HEK293T (cell line): ENCODE measurements around the gene PLEKHH3.
A peak's percentile ranks its signal among the peaks of the same experiment; 100 is the strongest.

Experiments
- CTCF ChIA-PET: fragments of 350-600 bp; formaldehyde crosslinking; extraction: SDS; loops from one replicate; lab custom pipeline; 2021; ENCODE audit warnings: antibody characterized with exemption, inconsistent platforms; lab: Yijun Ruan, JAX
- POLR2A ChIA-PET: fragments of 350-600 bp; formaldehyde crosslinking; extraction: SDS; loops from one replicate; lab custom pipeline; 2020; ENCODE audit warnings: antibody characterized with exemption, inconsistent platforms; lab: Yijun Ruan, JAX
- DNase-seq: peaks from one replicate; pipeline ENCODE4 v3.0.0; 2012; ENCODE audit warnings: mixed read lengths; ENCODE audit errors: extremely low spot score
- ARNT ChIP-seq: fragments of 450-650 bp; IDR thresholded peaks from 2 replicates; pipeline ENCODE4 v1.6.1; 2017; ENCODE audit warnings: mild to moderate bottlenecking
- BHLHE40 ChIP-seq: fragments of 450-650 bp; IDR thresholded peaks from 2 replicates; pipeline ENCODE4 v1.6.1; 2016; ENCODE audit warnings: mild to moderate bottlenecking, moderate library complexity, borderline replicate concordance
- CTBP1 ChIP-seq: fragments of 450-650 bp; IDR thresholded peaks from 2 replicates; pipeline ENCODE4 v1.6.1; 2016; ENCODE audit warnings: borderline replicate concordance
- ELF4 ChIP-seq: fragments of 450-650 bp; IDR thresholded peaks from 2 replicates; pipeline ENCODE4 v1.6.1; 2017; ENCODE audit warnings: antibody characterized with exemption
- FOXA1 ChIP-seq: fragments of 450-650 bp; IDR thresholded peaks from 2 replicates; pipeline ENCODE4 v1.6.1; 2016; ENCODE audit warnings: mild to moderate bottlenecking
- FOXK2 ChIP-seq: fragments of 450-650 bp; IDR thresholded peaks from 2 replicates; pipeline ENCODE4 v1.6.1; 2016; ENCODE audit warnings: mild to moderate bottlenecking
- FOXM1 ChIP-seq: fragments of 450-650 bp; IDR thresholded peaks from 2 replicates; pipeline ENCODE4 v1.6.1; 2017; ENCODE audit warnings: mild to moderate bottlenecking, borderline replicate concordance
- HDGF ChIP-seq: fragments of 450-650 bp; IDR thresholded peaks from 2 replicates; pipeline ENCODE4 v1.6.1; 2017; ENCODE audit warnings: antibody characterized with exemption, borderline replicate concordance
- L3MBTL2 ChIP-seq: fragments of 450-650 bp; conservative IDR thresholded peaks from 2 replicates; pipeline ENCODE4 v1.6.1; 2016; ENCODE audit warnings: mild to moderate bottlenecking
- LEF1 ChIP-seq: fragments of 450-650 bp; IDR thresholded peaks from 2 replicates; pipeline ENCODE4 v1.6.1; 2017; ENCODE audit warnings: mild to moderate bottlenecking, borderline replicate concordance
- NFRKB ChIP-seq: fragments of 450-650 bp; IDR thresholded peaks from 2 replicates; pipeline ENCODE4 v1.6.1; 2016; ENCODE audit warnings: mild to moderate bottlenecking, moderate library complexity
- SP1 ChIP-seq: fragments of 450-650 bp; IDR thresholded peaks from 2 replicates; pipeline ENCODE4 v1.6.1; 2017
- SUZ12 ChIP-seq: fragments of 450-650 bp; IDR thresholded peaks from 2 replicates; pipeline ENCODE4 v1.6.1; 2016; ENCODE audit warnings: mild to moderate bottlenecking
- TARDBP ChIP-seq: fragments of 450-650 bp; IDR thresholded peaks from 2 replicates; pipeline ENCODE4 v1.6.1; 2016
- ZNF384 ChIP-seq: fragments of 450-650 bp; IDR thresholded peaks from 2 replicates; pipeline ENCODE4 v1.6.1; 2016
- TF ChIP-seq, protein P1 (sequence below): fragments of 450-650 bp; IDR thresholded peaks from 2 replicates; pipeline ENCODE4 v1.6.1; 2016

The PLEKHH3 gene

DNA sequence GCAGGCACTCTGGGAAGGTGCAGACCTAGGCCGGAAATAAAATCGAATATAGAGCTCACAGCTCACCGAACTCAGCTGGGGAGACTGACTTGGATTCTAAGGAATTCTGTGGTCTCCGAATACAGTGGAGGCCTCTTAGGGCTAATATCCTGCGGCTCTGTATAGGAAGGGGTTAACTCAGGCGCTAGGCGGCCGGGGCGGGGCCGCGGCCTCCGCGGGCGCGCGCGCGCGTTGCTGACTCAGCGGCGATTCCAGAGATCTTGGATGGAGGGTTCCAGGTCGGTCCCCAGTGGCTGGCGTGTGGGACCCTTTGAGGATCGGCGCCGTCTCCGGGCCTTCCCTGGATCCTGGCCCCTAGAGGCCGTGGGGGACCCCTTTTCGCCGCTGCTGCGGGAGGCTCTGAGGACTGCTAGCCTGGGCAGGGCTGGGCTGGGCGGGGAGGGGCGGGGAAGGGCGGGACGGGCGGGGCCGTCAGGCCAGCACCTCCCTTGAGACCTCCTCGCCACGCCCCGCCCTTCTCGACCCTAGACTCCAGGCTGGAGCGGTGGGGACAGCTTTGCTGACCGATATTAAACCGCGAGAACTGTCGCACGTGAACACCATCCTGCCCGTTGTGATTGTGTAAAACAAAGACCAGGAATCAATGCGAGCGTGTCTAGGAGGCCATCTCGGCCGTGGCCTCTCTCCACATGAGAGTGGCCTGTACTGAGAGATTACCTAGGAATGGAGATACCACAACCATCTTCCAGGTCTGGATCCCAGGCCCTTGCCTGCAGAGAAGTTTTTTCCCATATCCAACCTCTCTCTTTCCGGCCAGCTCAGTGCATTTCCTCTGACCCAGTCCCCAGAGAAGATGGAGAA is 1.4 kb upstream of the PLEKHH3 start:
- CTCF ChIA-PET: interaction anchor here (0.7 to 3.9 kb wide), 3 partner anchors 13 to 100 kb away, joined by 3 to 43 read pairs (median 4); partner anchors contain the start of genes PSMC3IP, RETREG3 and TUBG1

DNA sequence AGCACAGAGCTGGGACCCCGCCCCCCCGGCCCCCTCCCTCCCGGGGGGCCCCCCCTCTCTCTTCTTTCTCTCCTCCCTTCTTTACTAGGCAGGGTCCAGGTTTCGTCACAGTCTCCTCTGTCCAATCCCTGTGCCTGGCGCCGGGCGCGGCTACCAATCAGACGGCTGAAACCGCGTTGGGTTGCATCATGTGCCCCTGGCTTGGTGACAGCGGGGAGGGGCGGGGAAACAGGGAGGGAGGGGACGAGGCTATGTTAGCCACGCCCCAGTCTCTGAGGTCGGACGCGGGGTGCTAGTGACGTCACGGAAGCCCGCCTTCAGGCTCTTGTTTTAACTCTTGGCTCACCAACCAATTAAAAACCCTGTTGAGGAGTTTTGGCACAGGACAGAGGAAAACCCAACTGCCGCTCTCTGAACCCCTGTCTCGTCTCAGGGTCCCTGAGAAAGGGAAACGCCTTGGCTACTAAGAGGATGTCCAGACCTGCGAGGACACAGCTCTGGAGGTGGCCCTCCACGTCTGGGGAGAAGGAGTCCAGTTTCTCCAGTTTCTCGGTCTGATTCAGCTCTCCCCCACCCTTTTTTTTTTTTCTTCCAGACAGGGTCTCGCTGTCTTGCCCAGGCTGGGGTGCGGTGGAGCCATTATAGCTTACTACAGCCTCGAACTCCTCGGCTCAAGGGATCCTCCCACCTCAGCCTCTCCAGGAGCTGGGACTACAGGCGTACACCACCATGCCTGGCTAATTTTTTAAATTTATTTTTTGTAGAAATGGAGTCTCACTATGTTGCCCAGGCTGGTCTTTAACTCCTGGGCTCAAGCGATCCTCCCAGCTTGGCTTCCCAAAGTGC is 441 bp upstream of the PLEKHH3 start:
- POLR2A ChIA-PET: interaction anchor here (0.6 to 6.5 kb wide), 17 partner anchors 12 to 692 kb away, joined by 3 to 122 read pairs (median 5); partner anchors contain the start of genes BECN1, MLX, PSMC3IP and RETREG3
- TF ChIP-seq CTBP1: no peak
- no peak for TF ChIP-seq SP1
- no peak for TF ChIP-seq FOXA1
- TF ChIP-seq, protein P1, sequence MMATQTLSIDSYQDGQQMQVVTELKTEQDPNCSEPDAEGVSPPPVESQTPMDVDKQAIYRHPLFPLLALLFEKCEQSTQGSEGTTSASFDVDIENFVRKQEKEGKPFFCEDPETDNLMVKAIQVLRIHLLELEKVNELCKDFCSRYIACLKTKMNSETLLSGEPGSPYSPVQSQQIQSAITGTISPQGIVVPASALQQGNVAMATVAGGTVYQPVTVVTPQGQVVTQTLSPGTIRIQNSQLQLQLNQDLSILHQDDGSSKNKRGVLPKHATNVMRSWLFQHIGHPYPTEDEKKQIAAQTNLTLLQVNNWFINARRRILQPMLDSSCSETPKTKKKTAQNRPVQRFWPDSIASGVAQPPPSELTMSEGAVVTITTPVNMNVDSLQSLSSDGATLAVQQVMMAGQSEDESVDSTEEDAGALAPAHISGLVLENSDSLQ: peak; percentile 62
- peak; percentile 96 for DNase-seq
- CTCF ChIA-PET: interaction anchor here (0.7 to 2.2 kb wide), 4 partner anchors 14 to 99 kb away, joined by 3 to 11 read pairs (median 4); partner anchors contain the start of genes PSMC3IP and TUBG2

More for the DNA sequence above, 1.4 kb upstream of the PLEKHH3 start:
- peak; percentile 78 for DNase-seq
- POLR2A ChIA-PET: interaction anchor here (0.6 to 6.5 kb wide), 25 partner anchors 9 to 691 kb away, joined by 3 to 122 read pairs (median 5); partner anchors contain the start of genes DNAJC7, MLX, PSMC3IP and RETREG3
- TF ChIP-seq FOXM1: 0 out of 2 replicates have a peak, but pooled peaks have one; percentile 54
- 0 out of 2 replicates have a peak, but pooled peaks have one; percentile 19 for TF ChIP-seq L3MBTL2
- no peak for TF ChIP-seq NFRKB

DNA sequence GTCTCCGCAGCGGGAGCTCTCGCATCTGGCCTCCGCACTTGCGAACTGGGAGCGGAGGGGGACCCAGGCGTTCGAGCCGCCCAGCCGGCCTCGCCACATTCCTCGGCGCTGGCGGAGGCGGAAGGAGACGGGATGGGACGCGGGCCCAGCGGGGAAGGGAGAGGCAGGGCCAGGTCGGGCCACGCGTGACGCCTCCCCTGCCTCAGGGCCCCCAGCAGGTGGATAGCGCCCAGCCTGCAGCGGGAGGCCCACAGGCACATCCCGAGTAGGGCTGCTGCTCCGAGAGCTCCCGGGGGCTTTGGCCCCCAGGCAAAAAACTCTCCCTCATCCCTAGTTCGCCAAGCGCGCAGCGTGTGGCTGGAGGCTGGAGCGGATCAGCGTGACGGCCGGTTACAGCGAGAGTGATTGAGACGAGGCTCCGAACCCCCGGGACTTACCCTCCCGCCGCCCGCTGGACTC is 800 bp downstream of the PLEKHH3 start:
- TF ChIP-seq LEF1 (no peak), FOXK2 (no peak), SP1 (no peak), TARDBP (no peak), FOXM1 (no peak), NFRKB (no peak), HDGF (no peak), SUZ12 (no peak), ZNF384 (no peak), ARNT (no peak), L3MBTL2 (no peak), CTBP1 (no peak), BHLHE40 (no peak), ELF4 (no peak), FOXA1 (no peak)
- TF ChIP-seq, protein P1: no peak
- peak; percentile 45 for DNase-seq
- ChIA-PET CTCF (interaction anchor here (0.7 to 2.2 kb wide), 6 partner anchors 9 to 98 kb away, joined by 3 to 11 read pairs (median 4); partner anchors contain the start of genes PSMC3IP and TUBG2), POLR2A (interaction anchor here (1.0 to 6.5 kb wide), 10 partner anchors 9 to 322 kb away, joined by 3 to 122 read pairs (median 6); partner anchors contain the start of genes BECN1, NAGLU, PSMC3IP and RETREG3)

DNA sequence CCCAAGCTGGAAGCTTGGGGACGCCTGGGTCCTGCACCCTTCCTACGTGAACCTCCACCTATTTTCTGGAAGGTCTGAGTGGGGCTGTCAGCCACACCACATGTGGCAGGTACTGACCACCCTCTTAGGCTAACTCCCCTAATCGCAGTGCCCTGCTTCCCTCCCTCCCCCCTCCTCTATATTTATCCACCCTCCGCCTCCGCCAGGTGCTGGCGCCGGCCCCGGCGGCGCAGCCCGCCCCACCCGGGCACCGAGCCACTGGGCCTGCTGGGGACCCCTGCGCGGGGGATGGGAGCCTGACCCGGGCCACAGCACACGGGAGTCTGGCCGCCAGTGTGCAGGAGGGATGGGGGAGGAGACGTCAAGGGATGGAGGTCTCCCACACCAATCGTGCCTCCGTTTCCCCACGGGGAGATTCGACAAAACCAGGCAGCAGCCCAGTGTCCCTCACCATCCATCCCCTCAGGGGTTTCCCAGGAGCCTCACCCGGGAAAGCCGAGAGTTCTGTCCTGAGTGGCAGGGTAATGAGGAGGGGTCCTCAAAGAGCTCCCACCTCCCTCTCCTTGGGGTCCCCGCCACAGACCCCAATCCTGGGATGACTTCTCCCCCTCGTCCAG is 1.3 kb downstream of the PLEKHH3 start:
- no peak for DNase-seq
- POLR2A ChIA-PET: interaction anchor here (1.0 to 6.5 kb wide), 7 partner anchors 8 to 322 kb away, joined by 3 to 122 read pairs (median 11); partner anchors contain the start of genes PSMC3IP, RETREG3, TUBG1 and TUBG2
- TF ChIP-seq ZNF384 (no peak), FOXK2 (no peak), CTBP1 (no peak), SP1 (no peak), L3MBTL2 (no peak), FOXA1 (no peak), NFRKB (no peak), FOXM1 (no peak)
- CTCF ChIA-PET: interaction anchor here (0.7 to 2.2 kb wide), 5 partner anchors 9 to 97 kb away, joined by 3 to 11 read pairs (median 4); partner anchors contain the start of genes PSMC3IP and TUBG2

DNA sequence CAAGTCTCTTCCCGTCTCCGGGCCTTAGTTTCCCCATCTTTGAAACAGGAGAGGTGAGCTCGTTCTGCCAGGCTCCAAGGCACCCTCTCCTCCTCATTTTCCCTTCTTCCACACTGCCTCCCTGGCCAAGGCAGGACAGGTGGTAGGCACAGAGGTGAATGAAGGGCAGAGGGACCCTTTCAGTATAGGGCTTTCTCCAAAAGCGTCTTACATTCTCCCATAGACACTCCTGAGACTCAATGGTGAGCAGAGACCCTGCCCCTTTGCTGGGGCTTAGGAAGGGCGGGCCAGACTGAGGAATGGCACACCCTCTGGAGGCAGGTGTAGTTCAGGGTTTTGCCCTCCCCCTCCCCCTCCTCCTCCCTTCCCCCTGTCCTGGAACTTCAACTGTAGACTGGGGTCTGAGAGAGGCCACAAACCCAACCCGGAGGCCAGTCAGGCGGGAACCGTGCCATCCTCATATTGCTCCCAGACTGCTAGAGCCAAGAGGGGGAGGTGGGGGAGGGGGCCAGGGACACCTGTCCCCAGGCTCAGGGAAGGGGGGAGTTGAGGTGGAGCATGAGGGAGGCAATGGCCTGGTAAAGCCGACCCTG is 1.9 kb downstream of the PLEKHH3 start:
- TF ChIP-seq L3MBTL2 (no peak), ARNT (no peak), BHLHE40 (no peak), ELF4 (no peak)
- ChIA-PET POLR2A (interaction anchor here (0.7 to 1.6 kb wide), 4 partner anchors 8 to 139 kb away, joined by 3 to 9 read pairs (median 6); partner anchors contain the start of genes NAGLU, RETREG3, TUBG1 and TUBG2), CTCF (interaction anchor here (0.6 to 1.6 kb wide), 5 partner anchors 11 to 53 kb away, joined by 3 to 9 read pairs (median 4); partner anchors contain the start of gene TUBG2)
- DNase-seq: no peak
